Adrenal gland (tissue), 5 donors: Measurements from ENCODE around the gene PON3.

Experiments used
- CTCF ChIP-seq, 6 experiments: fragments of 450-650 bp in 4 of 6; fragments of 200-600 bp in 2 of 6; sonication (generic) in 1 of 6; IDR thresholded peaks; 1 replicate in 5 of 6; 2 replicates in 1 of 6; pipeline versions ENCODE4 v1.5.1 to v1.8.0; 2016 to 2021; ENCODE audit warnings: antibody characterized with exemption in 6 of 6, mild to moderate bottlenecking in 2 of 6, moderate library complexity in 1 of 6
- POLR2A ChIP-seq, 2 donors: fragments of 450-650 bp; IDR thresholded peaks; one replicate each; pipeline ENCODE4 v1.6.1; 2017; ENCODE audit warnings: antibody characterized with exemption in 2 of 2, mild to moderate bottlenecking in 2 of 2, moderate library complexity in 1 of 2
- donor health status: DM: no; HTN: no; CAD: no.

- no peak for TF ChIP-seq CTCF (IDR thresholded peaks at IDR 0.05)
- TF ChIP-seq POLR2A (IDR thresholded peaks at IDR 0.05), result no peak
Observed at GRCh38 chr7:95397381-95397780, 1.2 kb upstream of the PON3 start.
